HG03135 (cell line): Measurements from ENCODE around the gene PLEKHG2.
"Not testable (repeated sequence)": the region's sequence is repeated elsewhere in the genome, so short reads cannot be mapped to it uniquely, and the experiment has no call there.

Experiments used
- ATAC-seq: cut with Tn5 transposase; IDR thresholded peaks from one replicate; pipeline ENCODE4 v1.9.1; 2021; ENCODE audit warnings: mild to moderate bottlenecking, moderate library complexity; ENCODE audit not compliant: unreplicated experiment

The PLEKHG2 gene

DNA sequence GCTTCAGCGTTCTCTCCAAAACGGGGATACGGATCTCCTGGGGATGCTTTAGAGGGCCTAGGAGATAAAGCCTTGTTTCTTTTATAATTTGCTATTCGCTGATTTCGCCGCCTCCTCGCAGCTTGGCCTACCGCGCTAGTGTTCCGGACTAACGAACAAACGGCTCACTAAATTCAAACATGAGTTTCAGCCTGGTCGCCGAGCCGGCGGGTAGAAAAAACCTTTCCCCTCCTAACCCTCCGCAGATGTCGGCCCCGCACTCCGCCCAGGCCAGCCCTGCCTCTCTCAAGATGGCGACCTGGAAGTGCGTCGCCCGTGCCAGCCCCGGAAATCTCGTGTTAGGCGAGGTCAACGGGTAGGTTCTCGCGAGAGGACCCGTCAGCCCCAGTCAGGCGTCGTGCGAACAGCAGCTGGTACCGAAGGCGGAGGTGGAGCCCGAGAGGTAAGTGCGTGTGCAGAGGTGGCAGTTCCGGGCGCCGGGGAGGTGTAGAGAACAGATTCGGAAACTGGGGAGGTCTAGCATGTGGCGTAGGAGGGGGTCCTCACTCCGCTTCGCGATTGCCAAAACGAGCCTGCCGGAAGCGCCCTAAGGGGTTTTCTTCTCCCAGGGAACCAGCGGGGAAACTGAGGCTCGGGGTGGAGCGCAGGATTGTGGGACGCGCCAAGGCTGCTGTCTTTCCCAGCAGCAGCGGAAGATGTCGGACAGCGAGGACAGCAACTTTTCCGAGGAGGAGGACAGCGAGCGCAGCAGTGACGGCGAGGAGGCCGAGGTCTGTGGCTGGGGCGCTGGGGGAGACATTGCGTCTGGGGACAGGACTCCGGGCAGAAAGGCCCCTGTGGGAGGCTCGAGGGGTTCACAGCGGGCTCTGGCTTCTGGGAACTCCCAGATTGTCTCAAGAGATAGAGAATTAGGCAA, 33.0 kb downstream of the PLEKHG2 start, which contains the start of gene SUPT5H:
Gene SUPT5H (plus strand): TSS at position 387 of the 916 bp plus-strand sequence. CDS start 309 bp downstream, at position 696.
- peak; percentile 78 for ATAC-seq

DNA sequence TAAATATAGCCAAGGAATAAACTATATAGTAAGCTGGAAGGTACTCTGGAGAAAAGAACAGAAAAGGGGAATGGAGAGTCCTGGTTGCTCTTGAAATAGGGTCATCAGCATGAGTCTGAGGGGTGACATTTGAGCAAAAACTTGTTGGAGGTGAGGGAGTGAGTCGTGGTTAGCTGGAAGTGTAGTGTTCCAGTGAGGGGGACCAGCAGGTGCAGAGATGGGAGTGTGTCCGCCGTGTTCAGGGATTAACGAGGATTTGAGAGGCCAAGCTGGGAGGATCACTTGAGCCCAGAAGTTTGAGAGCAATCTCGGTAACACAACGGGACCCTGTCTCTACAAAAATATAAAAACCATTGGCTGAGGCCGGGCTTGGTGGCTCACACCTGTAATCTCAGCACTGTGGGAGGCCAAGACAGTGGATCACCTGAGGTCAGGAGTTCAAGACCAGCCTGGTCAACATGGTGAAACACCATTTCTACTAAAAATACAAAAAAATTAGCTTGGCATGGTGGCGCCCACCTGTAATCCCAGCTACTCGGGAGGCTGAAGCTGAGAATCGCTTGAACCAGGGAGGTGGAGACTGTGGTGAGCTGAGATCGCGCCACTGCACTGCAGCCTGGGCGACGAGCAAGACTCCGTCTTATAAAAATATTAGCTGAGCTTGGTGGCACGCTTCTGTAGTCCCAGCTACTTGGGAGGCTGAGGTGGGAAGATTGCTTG, 34.1 kb downstream of the PLEKHG2 start:
- no peak for ATAC-seq

DNA sequence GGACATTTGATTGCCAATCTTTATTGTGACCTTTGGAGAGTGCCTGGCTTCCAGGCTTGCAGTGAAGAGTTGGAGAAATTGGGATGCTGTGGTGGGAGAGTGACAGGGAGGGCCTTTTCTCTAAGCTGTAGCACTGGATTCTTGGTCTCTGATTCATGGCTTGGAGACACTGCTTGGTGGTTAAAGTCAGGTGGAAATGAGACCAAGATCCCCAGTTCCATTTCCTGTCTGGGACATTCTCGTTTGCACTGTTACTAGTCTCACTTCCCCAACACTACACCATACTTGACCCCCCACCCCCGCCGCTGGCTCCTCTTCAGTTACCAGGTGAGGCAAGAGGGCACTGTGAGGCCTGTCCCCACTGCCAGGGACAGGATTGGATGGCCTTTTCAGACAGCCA, 35.8 kb downstream of the PLEKHG2 start:
- no peak for ATAC-seq

DNA sequence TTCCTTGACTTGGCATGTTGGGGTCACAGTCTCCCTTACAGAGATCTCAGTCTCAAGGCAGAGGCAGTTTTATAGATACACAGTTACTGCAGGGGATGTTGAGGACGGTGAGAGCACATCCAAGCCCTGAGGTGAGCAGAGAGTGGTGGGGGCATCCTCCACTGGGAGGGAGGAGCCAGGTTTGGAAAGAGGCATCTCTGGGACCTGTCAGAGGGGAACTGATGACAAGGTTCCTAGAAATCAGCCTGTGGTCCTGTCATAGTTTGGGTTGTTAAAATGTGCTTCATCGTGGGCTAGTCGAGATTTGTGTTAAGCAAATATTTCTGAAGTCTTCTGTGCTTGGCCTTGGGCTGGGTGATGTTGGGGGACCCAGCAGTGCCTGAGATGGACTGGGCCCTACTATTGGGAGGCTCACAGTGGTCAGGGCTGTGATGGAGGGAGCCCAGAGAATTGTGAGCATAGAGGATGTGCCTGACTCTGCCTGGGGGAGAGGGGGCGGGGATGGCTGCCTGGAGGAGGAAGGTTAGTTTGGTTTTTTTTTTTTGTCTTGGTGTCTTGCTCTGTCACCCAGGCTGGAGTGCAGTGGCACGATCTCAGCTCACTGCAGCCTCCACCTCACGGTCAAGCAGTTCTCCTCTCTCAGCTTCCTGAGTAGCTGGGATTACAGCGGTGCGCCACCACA, 36.8 kb downstream of the PLEKHG2 start:
- ATAC-seq, result no peak

DNA sequence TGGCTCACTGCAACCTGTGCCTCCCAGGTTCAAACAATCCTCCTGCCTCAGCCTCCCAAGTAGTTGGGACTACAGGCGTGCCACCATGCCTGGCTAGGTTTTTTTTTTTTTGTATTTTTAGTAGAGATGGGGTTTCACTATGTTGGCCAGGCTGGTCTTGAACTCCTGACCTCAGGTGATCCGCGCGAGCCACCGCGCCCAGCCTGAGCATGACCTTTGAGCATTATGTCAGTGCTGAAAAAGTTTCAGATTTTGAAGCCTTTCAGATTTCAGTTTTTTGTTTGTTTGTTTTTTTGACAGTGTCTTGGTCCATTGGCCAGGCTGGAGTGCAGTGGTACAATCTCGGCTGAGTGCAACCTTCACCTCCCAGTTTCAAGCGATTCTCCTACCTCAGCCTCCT, 38.8 kb downstream of the PLEKHG2 start:
- not testable (repeated sequence) for ATAC-seq

DNA sequence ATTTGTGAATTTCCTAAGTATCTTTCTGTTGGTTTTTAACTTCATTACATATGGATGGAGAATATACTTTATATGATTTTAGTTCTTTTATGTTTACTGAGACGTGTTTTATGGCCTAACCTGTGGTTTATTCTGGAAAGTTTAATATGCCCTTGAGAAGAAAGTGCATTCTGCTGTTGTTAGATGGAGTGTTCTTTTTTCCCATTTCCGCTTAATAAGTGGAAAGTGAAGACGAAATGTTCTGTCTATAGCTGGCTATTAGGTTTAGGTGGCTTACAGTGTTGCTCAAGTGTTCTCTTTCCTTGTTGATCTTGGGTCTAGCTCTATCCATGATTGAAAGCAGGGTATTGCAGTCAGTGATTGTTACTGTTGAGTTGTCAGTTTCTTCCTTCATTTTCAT, 50.9 kb downstream of the PLEKHG2 start:
- no peak for ATAC-seq

DNA sequence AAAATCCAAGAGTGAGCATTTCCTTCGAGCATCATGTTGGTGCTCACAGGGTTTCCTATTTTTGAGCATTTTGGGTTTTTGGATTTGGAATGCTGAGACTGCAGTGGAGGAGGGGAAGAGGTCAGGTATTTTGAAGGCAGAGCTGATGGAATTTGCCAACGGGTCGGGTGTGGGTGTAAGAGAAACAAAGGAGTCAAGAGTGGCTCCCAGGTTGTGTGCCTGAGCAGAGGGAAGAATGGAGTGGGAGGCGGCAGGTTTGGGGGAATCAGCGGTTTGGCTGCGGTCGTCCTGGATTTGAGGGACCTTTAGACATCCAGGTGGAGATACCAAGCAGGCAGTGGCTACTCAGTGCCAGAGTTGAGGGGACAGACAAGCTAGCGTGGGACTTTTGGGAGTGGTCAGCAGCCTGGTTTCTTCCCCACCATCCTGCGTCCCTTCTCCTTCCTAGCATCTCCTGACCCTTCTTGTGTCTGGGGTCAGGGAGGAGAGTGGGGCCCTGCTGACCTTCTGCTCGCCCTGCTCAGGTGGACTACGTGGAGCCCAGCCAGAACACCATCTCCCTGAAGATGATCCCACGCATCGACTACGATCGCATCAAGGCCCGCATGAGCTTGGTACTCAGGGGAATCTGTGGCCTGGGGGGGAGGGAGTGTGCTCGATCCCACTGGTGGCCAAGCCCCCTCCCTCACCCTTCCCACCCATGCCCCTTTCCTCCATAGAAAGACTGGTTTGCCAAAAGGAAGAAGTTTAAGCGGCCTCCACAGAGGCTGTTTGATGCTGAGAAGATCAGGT, 53.7 kb downstream of the PLEKHG2 start:
- ATAC-seq, result no peak

DNA sequence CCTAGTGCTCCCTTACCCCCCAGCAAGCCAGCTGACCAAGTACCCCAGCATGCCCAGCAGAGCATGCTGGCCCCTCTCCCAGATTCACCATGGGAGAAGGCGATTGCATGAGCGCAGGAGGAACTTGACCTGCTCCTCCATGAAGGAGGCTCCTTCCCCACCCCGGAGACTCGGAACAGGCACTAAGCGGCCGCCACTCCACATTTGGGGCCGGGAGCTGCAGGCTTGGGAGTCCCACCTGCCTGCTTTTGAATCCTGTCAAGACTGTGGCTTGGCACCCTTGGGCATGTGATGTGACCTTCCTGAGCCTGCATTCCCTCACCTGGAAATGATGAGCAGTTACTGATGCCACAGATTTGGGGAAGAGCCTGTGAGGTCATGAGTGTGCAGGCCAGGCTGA, 55.5 kb downstream of the PLEKHG2 start:
- ATAC-seq, result no peak

DNA sequence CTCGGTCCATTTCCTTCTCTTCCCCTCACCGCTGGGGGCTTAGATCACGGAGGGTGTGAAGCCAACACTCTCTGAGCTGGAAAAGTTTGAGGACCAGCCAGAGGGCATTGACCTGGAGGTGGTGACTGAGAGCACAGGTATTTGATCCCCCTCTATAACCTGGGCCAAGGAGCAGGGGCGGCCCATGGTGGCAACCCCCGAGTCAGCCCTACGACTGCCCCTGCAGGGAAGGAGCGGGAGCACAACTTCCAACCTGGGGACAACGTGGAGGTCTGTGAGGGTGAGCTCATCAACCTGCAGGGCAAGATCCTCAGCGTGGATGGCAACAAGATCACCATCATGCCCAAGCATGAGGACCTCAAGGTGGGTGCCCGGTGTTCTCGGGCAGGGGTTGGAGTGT, 56.6 kb downstream of the PLEKHG2 start:
- ATAC-seq, result no peak

DNA sequence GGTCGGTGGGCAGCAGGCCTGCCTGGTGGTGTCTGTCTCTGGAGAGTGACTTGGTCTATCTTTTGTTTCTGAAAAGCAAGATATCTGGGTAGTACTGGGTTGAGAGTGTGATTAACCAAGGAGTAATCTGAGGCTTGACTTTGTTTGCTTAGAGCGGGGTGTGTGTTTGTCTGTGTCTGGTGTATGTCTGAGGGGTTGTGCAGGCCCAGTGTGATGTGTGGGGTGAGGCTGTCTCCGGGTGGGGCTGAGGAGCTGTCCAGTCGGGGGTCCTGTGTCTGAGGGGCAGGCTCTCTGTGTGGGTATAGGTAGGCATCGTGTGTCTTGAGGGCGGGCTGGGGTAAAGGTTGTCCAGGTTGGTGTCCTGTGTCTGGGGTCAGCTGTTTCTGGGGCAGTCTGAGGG, 57.1 kb downstream of the PLEKHG2 start:
- ATAC-seq, result no peak

DNA sequence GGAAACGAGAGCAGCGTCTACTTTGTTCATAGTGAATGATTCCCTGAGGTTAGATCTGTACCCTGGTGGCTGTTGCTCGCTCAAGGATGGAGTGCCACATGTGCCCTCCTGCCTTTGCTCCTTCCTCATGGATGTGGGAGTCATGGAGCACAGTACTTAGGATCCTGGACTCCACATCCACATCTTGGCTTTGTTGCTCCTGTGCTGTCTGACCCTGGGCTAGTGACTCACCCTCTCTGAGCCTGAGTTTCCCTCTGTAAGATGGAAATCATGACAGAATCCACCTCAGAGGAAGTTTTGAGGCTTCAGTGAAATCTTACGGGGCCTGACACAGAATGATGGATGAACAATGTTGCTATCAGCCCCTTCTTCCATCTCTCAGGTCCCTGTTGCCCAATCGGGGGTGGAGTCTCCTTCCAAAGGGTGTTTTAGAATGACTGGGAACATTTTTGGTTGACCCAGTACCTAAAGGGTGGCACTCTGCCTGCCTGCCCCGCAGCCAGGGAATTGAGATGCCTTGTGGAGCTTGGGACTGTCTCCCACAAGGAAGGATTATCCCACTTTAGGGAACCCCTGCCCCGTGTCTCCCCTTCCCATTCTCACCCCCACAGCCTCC, 58.4 kb downstream of the PLEKHG2 start:
- ATAC-seq, result no peak

DNA sequence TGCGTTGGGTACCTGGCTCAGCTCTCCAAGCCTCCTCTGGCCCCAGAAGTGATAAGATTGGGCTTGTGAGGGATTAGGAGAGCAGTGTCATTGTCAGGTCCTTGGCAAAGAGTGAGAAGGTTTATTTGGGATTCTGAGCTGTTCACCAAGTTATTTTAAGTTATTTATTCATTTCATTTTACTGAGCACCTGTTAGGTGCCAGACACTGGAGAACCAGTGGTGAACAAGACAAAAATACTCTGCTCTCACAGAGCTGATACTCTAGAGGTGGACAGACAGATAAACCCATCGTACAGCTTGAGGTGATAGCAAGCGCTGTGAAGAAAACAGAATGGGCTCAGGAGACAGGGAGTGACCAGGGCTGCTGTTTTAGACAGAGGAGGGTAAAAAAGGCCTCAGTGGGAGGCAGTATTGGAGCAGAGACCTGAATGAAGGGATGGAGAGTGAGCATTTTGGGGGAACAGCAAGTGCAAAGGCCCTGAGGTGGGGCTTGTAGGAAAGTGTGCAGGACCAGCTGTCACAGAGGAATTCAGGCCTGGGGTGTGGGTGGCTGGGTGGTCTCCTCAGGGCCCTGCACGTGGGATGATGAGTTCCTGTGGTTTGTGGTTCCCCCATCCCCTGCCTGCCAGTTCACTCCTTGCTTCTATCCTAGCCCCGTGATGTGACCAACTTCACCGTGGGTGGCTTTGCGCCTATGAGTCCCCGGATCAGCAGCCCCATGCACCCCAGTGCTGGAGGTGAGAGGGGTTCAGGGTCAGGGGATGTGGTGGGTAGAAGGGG, 59.5 kb downstream of the PLEKHG2 start:
- ATAC-seq, result no peak

DNA sequence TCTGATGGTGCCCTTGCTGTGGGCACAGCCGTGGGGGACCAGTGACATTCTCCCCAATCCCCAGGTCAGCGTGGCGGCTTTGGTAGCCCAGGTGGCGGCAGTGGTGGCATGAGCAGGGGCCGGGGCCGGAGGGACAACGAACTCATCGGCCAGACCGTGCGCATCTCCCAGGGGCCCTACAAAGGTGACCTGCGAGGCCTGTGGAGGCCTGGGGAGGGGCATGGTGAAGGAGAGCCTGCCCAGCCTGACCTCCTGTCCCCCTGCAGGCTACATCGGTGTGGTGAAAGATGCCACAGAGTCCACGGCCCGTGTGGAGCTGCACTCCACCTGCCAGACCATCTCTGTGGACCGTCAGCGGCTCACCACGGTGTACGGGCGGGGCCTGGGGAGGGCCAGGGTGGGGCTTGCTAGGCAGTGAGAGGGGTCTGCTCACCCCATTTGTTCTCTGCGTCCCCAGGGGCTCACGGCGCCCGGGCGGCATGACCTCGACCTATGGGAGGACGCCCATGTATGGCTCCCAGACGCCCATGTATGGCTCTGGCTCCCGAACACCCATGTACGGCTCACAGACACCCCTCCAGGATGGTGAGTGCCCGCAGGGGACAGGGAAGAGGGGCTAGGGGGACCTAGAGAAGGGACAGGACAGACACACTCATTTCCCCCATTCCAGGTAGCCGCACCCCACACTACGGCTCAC, 60.4 kb downstream of the PLEKHG2 start:
- no peak for ATAC-seq

DNA sequence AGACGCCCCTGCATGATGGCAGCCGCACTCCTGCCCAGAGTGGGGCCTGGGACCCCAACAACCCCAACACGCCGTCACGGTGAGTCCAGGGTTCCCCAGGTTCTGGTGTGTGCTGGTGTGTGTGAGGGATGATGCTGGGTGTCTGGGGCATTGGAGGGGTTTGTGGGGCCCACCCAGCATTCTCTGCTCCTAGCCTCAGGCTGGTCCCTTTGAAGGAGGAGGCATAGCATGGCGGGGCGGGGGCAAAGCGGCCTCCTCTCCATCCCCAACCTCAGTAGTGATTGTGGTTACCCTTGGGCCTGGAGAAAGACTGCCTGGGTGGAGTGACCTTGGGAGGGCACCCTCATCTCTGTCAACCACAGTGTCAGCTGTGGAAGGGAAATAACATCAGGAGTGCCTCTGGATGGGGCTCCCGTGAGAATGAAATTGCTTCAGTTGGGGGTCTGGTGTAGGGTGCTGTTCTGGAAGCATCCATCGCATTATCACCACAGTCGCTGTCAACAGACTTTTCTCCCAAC, 61.0 kb downstream of the PLEKHG2 start:
- ATAC-seq, result no peak

DNA sequence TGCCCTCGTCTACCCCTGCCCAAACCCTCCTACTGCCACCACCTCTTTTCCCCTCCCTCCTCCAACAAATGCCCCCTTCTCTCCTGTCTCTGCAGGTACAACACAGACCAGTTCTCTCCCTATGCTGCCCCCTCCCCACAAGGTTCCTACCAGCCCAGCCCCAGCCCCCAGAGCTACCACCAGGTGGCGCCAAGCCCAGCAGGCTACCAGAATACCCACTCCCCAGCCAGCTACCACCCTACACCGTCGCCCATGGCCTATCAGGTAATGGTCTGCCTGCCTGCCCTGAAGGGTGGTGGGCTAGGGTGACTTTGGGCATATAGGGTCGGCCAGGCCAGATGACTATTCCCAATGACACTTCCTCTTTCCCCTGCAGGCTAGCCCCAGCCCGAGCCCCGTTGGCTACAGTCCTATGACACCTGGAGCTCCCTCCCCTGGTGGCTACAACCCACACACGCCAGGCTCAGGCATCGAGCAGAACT, 61.7 kb downstream of the PLEKHG2 start:
- ATAC-seq, result no peak

DNA sequence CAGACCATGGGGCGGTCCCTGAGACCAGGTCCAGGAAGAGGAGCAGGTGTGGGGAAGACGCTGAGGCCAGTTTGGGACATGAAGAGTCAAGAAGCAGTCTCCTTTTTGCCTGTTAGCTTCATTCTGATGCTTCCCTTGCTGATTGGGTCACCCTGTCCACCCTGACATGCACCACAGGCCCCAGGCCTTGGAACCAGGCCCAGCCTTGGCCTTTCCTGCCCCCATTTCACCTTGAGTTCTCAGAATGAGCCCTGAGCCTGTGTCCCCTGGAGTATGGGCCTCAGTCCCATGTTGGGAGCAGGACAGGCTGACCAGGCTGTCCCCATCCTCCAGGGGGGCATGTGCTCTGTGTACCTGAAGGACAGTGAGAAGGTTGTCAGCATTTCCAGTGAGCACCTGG, 63.3 kb downstream of the PLEKHG2 start:
- ATAC-seq, result no peak
